ENCODE results near the gene KCNA4.

DNA sequence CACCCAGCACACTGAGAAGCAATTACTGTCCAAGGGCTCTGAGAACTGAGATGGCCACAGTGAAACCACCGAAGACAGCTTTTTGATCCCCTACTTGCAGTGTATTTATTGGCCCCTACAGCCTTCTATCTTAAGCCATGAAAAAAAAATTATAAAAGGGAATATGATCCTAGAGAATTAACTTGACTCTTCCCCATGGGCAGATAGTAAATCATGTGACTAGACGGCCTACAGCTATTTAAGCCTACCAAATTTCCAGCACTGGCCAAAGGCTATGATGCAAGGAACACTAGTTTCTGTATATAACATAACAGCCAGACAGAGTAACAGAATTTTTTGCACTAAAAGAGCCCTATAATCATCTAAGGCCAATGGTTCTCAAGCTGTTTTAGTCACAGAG is 53.8 kb downstream of the KCNA4 start:
- TF ChIP-seq ESRRG (CRISPR knock-in tag; IDR thresholded peaks at IDR 0.05) (no peak), TCF4 (CRISPR knock-in tag; IDR thresholded peaks at IDR 0.05; ENCODE audit: borderline replicate concordance) (no peak), TSHZ2 (CRISPR knock-in tag; IDR thresholded peaks at IDR 0.05) (no peak), ZNF70 (CRISPR knock-in tag; IDR thresholded peaks at IDR 0.05) (no peak), POU6F1 (CRISPR knock-in tag; IDR thresholded peaks at IDR 0.05; ENCODE audit: borderline replicate concordance, low read depth) (no peak)
- TF ChIP-seq, protein P1, sequence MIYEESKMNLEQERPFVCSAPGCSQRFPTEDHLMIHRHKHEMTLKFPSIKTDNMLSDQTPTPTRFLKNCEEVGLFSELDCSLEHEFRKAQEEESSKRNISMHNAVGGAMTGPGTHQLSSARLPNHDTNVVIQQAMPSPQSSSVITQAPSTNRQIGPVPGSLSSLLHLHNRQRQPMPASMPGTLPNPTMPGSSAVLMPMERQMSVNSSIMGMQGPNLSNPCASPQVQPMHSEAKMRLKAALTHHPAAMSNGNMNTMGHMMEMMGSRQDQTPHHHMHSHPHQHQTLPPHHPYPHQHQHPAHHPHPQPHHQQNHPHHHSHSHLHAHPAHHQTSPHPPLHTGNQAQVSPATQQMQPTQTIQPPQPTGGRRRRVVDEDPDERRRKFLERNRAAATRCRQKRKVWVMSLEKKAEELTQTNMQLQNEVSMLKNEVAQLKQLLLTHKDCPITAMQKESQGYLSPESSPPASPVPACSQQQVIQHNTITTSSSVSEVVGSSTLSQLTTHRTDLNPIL (CRISPR knock-in tag; IDR thresholded peaks at IDR 0.05; ENCODE audit: low read depth): no peak
- TF ChIP-seq, protein P2, sequence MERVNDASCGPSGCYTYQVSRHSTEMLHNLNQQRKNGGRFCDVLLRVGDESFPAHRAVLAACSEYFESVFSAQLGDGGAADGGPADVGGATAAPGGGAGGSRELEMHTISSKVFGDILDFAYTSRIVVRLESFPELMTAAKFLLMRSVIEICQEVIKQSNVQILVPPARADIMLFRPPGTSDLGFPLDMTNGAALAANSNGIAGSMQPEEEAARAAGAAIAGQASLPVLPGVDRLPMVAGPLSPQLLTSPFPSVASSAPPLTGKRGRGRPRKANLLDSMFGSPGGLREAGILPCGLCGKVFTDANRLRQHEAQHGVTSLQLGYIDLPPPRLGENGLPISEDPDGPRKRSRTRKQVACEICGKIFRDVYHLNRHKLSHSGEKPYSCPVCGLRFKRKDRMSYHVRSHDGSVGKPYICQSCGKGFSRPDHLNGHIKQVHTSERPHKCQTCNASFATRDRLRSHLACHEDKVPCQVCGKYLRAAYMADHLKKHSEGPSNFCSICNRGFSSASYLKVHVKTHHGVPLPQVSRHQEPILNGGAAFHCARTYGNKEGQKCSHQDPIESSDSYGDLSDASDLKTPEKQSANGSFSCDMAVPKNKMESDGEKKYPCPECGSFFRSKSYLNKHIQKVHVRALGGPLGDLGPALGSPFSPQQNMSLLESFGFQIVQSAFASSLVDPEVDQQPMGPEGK (CRISPR knock-in tag; IDR thresholded peaks at IDR 0.05; ENCODE audit: borderline replicate concordance): no peak
- TF ChIP-seq, protein P3, sequence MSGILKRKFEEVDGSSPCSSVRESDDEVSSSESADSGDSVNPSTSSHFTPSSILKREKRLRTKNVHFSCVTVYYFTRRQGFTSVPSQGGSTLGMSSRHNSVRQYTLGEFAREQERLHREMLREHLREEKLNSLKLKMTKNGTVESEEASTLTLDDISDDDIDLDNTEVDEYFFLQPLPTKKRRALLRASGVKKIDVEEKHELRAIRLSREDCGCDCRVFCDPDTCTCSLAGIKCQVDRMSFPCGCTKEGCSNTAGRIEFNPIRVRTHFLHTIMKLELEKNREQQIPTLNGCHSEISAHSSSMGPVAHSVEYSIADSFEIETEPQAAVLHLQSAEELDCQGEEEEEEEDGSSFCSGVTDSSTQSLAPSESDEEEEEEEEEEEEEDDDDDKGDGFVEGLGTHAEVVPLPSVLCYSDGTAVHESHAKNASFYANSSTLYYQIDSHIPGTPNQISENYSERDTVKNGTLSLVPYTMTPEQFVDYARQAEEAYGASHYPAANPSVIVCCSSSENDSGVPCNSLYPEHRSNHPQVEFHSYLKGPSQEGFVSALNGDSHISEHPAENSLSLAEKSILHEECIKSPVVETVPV (CRISPR knock-in tag; IDR thresholded peaks at IDR 0.05): no peak
